Upper lobe of left lung (tissue), 4 donors: ENCODE measurements around the gene ARHGEF7.

ENCODE experiments used
- CTCF ChIP-seq, 6 experiments: fragments of 450-650 bp in 4 of 6; fragments of 200-600 bp in 2 of 6; sonication (generic) in 2 of 6; IDR thresholded peaks; one replicate each; pipeline ENCODE4 v1.5.1; 2016 to 2019; ENCODE audit warnings: antibody characterized with exemption in 6 of 6
- EP300 ChIP-seq, 4 donors: sonication (generic); formaldehyde crosslinking; IDR thresholded peaks; one replicate each; pipeline ENCODE4 v1.5.1; 2017; ENCODE audit warnings: antibody characterized with exemption in 4 of 4, control low read depth in 2 of 4
- POLR2A ChIP-seq, 4 donors: fragments of 450-650 bp; IDR thresholded peaks; one replicate each; pipeline ENCODE4 v1.5.1; 2016 to 2017; ENCODE audit warnings: antibody characterized with exemption in 4 of 4, mild to moderate bottlenecking in 2 of 4
- POLR2AphosphoS5 ChIP-seq, 2 donors: sonication (generic); formaldehyde crosslinking; IDR thresholded peaks; one replicate each; pipeline ENCODE4 v1.5.1; 2017; ENCODE audit warnings: antibody characterized with exemption in 2 of 2

GRCh38 chr13:111296417-111296816, 181.3 kb downstream of the ARHGEF7 start:
- no peak for TF ChIP-seq CTCF (IDR thresholded peaks at IDR 0.05)
- no peak for TF ChIP-seq EP300 (IDR thresholded peaks at IDR 0.05)
- no peak for TF ChIP-seq POLR2A (IDR thresholded peaks at IDR 0.05)
- no peak for TF ChIP-seq POLR2AphosphoS5 (IDR thresholded peaks at IDR 0.05)
